ENCODE measurements around the gene ID2. TPM values are rescaled to one million over a fixed set of nuclear protein-coding genes. Genes with fewer than 3 reads are reported as not detected.

ID2 gene, protein sequence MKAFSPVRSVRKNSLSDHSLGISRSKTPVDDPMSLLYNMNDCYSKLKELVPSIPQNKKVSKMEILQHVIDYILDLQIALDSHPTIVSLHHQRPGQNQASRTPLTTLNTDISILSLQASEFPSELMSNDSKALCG
- total RNA-seq (ENCODE audit: low replicate concordance): 194 and 310 TPM in 2 replicates
- long read RNA-seq, transcript ID2-203 (3 exons, 1,362 nt): major isoform, 426 of 456 reads
- long read RNA-seq, transcript ID2-202 (2 exons, 623 nt): minor isoform, 11 of 456 reads
- long read RNA-seq, partial matches to known transcripts: 2 of 456 reads
- long read RNA-seq, other reads (novel, unspliced or antisense): 17 of 456 reads

DNA sequence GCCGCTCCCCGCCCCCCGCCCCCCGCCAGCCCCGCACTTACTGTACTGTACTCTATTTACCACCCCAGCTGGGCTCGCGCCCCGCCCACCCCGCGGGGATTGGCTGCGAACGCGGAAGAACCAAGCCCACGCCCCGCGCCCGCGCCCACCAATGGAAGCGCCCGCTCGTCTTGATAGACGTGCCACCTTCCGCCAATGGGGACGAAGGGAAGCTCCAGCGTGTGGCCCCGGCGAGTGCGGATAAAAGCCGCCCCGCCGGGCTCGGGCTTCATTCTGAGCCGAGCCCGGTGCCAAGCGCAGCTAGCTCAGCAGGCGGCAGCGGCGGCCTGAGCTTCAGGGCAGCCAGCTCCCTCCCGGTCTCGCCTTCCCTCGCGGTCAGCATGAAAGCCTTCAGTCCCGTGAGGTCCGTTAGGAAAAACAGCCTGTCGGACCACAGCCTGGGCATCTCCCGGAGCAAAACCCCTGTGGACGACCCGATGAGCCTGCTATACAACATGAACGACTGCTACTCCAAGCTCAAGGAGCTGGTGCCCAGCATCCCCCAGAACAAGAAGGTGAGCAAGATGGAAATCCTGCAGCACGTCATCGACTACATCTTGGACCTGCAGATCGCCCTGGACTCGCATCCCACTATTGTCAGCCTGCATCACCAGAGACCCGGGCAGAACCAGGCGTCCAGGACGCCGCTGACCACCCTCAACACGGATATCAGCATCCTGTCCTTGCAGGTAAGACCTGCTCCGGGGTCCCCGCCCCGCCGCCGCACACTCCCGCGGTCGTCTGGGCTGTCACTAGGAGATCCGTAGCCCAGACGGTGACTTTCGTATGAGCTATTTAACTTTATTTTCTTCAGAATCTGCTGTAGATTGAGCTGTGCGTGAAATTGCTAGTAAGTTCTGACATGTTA lies at the start of gene ID2:
Gene ID2, plus strand, starts transcription at position 271 of the 907 bp plus-strand sequence. Its CDS starts 110 bp downstream, at position 381.
- peak within 1 kb of the TSS; percentile 99 for H3K4me3 Mint-ChIP-seq
- H3K27me3 Mint-ChIP-seq: no peaks in the 10 kb centered on the region
- peak within 1 kb of the TSS; percentile 98 for H3K27ac Mint-ChIP-seq
- H3K4me1 Mint-ChIP-seq (ENCODE audit: unreplicated experiment): peaks cover 27% of the 10 kb centered on the region
- H3K9me3 Mint-ChIP-seq: no peaks in the 10 kb centered on the region
- peaks cover 25% of the 10 kb centered on the region for H3K36me3 Mint-ChIP-seq
- TF ChIP-seq, protein P1, sequence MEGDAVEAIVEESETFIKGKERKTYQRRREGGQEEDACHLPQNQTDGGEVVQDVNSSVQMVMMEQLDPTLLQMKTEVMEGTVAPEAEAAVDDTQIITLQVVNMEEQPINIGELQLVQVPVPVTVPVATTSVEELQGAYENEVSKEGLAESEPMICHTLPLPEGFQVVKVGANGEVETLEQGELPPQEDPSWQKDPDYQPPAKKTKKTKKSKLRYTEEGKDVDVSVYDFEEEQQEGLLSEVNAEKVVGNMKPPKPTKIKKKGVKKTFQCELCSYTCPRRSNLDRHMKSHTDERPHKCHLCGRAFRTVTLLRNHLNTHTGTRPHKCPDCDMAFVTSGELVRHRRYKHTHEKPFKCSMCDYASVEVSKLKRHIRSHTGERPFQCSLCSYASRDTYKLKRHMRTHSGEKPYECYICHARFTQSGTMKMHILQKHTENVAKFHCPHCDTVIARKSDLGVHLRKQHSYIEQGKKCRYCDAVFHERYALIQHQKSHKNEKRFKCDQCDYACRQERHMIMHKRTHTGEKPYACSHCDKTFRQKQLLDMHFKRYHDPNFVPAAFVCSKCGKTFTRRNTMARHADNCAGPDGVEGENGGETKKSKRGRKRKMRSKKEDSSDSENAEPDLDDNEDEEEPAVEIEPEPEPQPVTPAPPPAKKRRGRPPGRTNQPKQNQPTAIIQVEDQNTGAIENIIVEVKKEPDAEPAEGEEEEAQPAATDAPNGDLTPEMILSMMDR (conservative IDR thresholded peaks at IDR 0.05): no peak
- peak; percentile 100 for DNase-seq (ENCODE audit: extremely low spot score, unreplicated experiment)

DNA sequence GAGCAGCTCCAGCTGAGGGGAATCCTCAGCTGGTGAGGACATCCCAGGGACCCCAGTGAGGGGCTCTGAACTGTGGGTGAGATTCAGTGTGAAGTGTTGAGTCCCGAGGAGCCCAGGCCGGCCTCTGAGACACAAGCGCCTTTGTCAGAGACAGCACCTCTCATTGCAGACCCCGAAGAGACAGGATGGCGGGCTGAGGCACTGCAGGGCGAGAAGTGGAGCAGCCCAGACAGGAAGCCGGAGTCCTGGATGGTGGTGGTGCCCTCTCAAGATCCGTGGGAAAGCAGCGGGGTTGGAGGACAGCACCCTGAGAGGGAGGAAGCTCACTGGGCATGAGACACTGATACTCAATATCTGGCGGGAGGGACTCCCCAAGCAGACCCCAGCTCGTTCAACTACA lies 49.1 kb upstream of the ID2 start:
- Mint-ChIP-seq H3K27ac (no peak overlapping the region), H3K27me3 (no peaks in the 10 kb centered on the region), H3K9me3 (no peaks in the 10 kb centered on the region), H3K4me3 (no peak overlapping the region), H3K4me1 (ENCODE audit: unreplicated experiment) (peaks cover 50% of the 10 kb centered on the region), H3K36me3 (no peaks in the 10 kb centered on the region)
- TF ChIP-seq, protein P1 (conservative IDR thresholded peaks at IDR 0.05): no peak
- DNase-seq (ENCODE audit: extremely low spot score, unreplicated experiment): no peak

DNA sequence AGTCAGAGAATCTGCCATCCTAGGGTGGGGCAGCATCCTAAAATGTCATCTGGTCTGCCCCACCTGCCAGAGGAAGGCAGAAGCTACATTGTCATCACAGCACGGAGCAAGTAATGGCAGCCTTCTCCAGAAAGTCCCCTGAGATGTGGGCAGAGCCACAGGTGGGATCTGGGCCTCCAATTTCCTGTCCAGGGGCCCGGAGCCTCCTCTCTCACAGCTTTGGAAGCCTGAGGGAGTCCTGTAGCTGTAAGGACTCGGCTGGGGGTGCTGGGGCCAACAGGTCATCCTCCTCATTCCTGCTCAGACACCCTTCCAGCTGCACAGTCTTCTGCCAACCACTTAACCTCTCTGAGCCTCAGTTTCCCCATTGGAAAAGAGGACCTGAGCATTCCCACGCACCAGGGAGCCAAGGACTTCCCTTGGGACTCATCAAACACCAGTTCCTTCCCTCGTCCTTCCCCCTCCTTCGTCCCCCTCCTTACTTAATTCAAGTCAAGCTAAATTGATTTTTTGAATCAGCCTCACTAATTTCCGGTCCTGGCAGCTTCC lies 48.6 kb upstream of the ID2 start:
- no peak for DNase-seq (ENCODE audit: extremely low spot score, unreplicated experiment)
- Mint-ChIP-seq H3K4me3 (peak overlapping the region; percentile 14), H3K27me3 (no peaks in the 10 kb centered on the region), H3K36me3 (no peaks in the 10 kb centered on the region), H3K9me3 (no peaks in the 10 kb centered on the region), H3K27ac (peak overlapping the region; percentile 61), H3K4me1 (ENCODE audit: unreplicated experiment) (peaks cover 55% of the 10 kb centered on the region)
- TF ChIP-seq, protein P1 (conservative IDR thresholded peaks at IDR 0.05): no peak

DNA sequence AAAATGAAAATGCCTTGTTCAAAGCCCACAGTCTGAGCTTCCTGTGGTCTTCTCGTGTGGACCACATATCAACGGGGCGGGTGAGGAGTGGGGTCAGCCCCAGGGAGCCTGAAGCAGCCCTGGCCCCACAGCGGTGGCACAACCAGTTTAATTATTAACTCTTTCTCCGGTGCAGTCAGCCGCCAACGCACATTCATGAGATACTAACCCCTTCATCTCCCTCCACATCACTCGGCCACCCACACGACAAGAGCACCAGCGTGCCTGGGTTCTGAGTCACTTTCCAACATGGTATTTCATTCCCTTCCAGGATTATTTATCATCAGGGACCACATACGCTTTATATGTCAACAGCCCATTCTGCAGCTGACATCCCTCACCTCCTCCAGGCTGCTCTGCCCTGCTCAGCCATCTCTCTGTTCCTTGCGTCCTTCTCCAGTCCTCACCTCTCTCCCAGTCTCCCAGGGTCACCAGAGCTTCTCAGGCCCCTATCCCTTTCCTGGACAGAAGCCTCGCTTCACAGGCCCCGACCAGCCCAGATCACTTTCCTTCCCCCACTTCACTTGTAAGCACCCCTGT lies 48.0 kb upstream of the ID2 start:
- TF ChIP-seq, protein P1 (conservative IDR thresholded peaks at IDR 0.05): no peak
- no peaks in the 10 kb centered on the region for H3K9me3 Mint-ChIP-seq
- peak overlapping the region; percentile 14 for H3K4me3 Mint-ChIP-seq
- H3K36me3 Mint-ChIP-seq: no peaks in the 10 kb centered on the region
- DNase-seq (ENCODE audit: extremely low spot score, unreplicated experiment): no peak
- peak overlapping the region; percentile 61 for H3K27ac Mint-ChIP-seq
- H3K27me3 Mint-ChIP-seq: no peaks in the 10 kb centered on the region
- H3K4me1 Mint-ChIP-seq (ENCODE audit: unreplicated experiment): peaks cover 60% of the 10 kb centered on the region

DNA sequence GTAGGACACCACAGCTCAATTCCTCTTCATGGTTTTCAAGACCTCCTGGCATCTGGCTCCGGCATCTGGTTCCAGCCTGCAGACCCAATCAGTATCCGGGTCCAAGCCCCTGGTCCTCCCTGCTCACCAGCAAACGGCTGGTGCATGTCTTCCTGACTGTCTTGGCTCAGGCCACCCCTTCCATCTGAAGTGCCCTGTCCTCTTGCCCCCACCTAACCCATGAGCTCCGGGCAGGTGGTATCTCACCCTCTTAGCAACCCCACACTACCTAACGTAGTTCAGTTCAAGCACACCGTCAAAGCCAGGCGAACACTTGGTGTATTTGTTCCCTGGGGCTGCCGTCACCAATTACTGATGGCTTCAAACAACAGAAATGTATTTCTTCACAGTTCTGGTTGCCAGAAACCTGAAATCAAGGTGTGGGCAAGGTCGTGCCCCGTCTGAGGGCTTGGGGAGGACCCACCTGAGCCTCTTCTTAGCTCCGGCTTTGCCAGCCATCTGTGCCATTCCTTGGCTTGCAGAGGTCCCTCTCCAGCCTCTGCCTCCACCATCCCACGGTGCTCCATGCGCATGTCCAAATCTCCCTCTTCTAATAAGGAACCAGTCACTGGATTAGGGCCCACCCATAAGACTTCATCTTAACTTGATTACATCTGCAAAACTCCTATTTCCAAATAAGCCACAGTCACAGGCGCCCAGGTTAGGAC lies 47.2 kb upstream of the ID2 start:
- Mint-ChIP-seq H3K27ac (peak overlapping the region; percentile 61), H3K4me1 (ENCODE audit: unreplicated experiment) (peaks cover 52% of the 10 kb centered on the region), H3K27me3 (no peaks in the 10 kb centered on the region), H3K36me3 (no peaks in the 10 kb centered on the region), H3K4me3 (no peak overlapping the region), H3K9me3 (no peaks in the 10 kb centered on the region)
- no peak for DNase-seq (ENCODE audit: extremely low spot score, unreplicated experiment)
- TF ChIP-seq, protein P1 (conservative IDR thresholded peaks at IDR 0.05): no peak

Data from type B pancreatic cell (in vitro differentiated cells).